Tibial artery (tissue), 4 donors: ENCODE measurements around the gene B4GALNT3.

Experiments used
- DNase-seq, 2 donors: peaks; one replicate each; pipeline ENCODE4 v3.0.0-alpha.2; 2019
- H3K27ac ChIP-seq, 2 donors: fragments of 200-600 bp; sonication (generic) in 1 of 2; 1 replicate in 1 of 2; 2 replicates in 1 of 2; pipeline ENCODE4 v1.5.1; 2018 to 2019; ENCODE audit warnings: mild to moderate bottlenecking in 1 of 2
- H3K27me3 ChIP-seq, 2 donors: fragments of 200-600 bp; sonication (generic) in 1 of 2; one replicate each; pipeline versions ENCODE4 v1.5.1 to v1.6.0; 2016 to 2019
- H3K36me3 ChIP-seq, 3 donors: fragments of 200-600 bp; sonication (generic) in 2 of 3; one replicate each; pipeline ENCODE4 v1.5.1; 2016 to 2019; ENCODE audit warnings: mild to moderate bottlenecking in 2 of 3
- H3K4me1 ChIP-seq, 4 donors: fragments of 200-600 bp; sonication (generic) in 2 of 4; 1 replicate in 3 of 4; 2 replicates in 1 of 4; pipeline ENCODE4 v1.5.1; 2016 to 2019
- H3K4me3 ChIP-seq, 2 donors: fragments of 200-600 bp; sonication (generic) in 1 of 2; 1 replicate in 1 of 2; 2 replicates in 1 of 2; pipeline ENCODE4 v1.5.1; 2018 to 2019; ENCODE audit warnings: mild to moderate bottlenecking in 2 of 2
- H3K9me3 ChIP-seq, 3 donors: fragments of 200-600 bp; sonication (generic) in 1 of 3; one replicate each; pipeline ENCODE4 v1.5.1; 2016 to 2019
- CTCF ChIP-seq, 2 experiments: fragments of 200-600 bp in 1 of 2; fragments of 450-650 bp in 1 of 2; IDR thresholded peaks; one replicate each; pipeline ENCODE4 v1.5.1; 2017 to 2019; ENCODE audit warnings: antibody characterized with exemption in 2 of 2, mild to moderate bottlenecking in 1 of 2, moderate library complexity in 1 of 2
- intact Hi-C: fragments of 100-400 bp; cut with DNase I; formaldehyde crosslinking; loops from one replicate; pipeline ENCODE4 v1.15.0; 2023; ENCODE audit warnings: low total_unique reads

Gene B4GALNT3

GRCh38 chr12:538731-539539 is 79.2 kb downstream of the B4GALNT3 start:
- no peak overlapping the region for H3K27ac ChIP-seq
- intact Hi-C loops, result no loop called here

GRCh38 chr12:539540-540310 is 80.0 kb downstream of the B4GALNT3 start:
- TF ChIP-seq CTCF (IDR thresholded peaks at IDR 0.05), result no peak
- DNase-seq, result no peak
- H3K36me3 ChIP-seq, result no peaks in the 10 kb centered on the region

More at GRCh38 chr12:538731-539539, 79.2 kb downstream of the B4GALNT3 start:
- Histone ChIP-seq H3K9me3 (no peaks in the 10 kb centered on the region), H3K4me1 (peaks cover 0 to 28% (median 20%) of the 10 kb centered on the region in 4 donors), H3K36me3 (no peaks in the 10 kb centered on the region), H3K27me3 (no peaks in the 10 kb centered on the region), H3K4me3 (no peak overlapping the region)
- TF ChIP-seq CTCF (IDR thresholded peaks at IDR 0.05), result no peak
- DNase-seq, result peak in 1 of 2 donors; percentile 74

GRCh38 chr12:541676-542324 is 82.1 kb downstream of the B4GALNT3 start:
- Histone ChIP-seq H3K9me3 (no peaks in the 10 kb centered on the region), H3K4me1 (peaks cover 0 to 31% (median 21%) of the 10 kb centered on the region in 4 donors), H3K4me3 (no peak overlapping the region), H3K27me3 (no peaks in the 10 kb centered on the region), H3K27ac (peak overlapping the region; percentile 55 to 59), H3K36me3 (no peaks in the 10 kb centered on the region)
- no peak for DNase-seq
- TF ChIP-seq CTCF (IDR thresholded peaks at IDR 0.05), result no peak
- intact Hi-C loops, result no loop called here

More at GRCh38 chr12:539540-540310, 80.0 kb downstream of the B4GALNT3 start:
- Histone ChIP-seq H3K27me3 (no peaks in the 10 kb centered on the region), H3K4me1 (peaks cover 0 to 28% (median 20%) of the 10 kb centered on the region in 4 donors), H3K9me3 (no peaks in the 10 kb centered on the region), H3K27ac (no peak overlapping the region), H3K4me3 (no peak overlapping the region)
- intact Hi-C loops, result no loop called here

- H3K36me3 ChIP-seq, result no peaks in the 10 kb centered on the region
- no peak overlapping the region for H3K4me3 ChIP-seq
- peak overlapping the region; percentile 55 to 59 for H3K27ac ChIP-seq
- H3K4me1 ChIP-seq, result peaks cover 0 to 32% (median 22%) of the 10 kb centered on the region in 4 donors
- TF ChIP-seq CTCF (IDR thresholded peaks at IDR 0.05), result no peak
- intact Hi-C loops, result no loop called here
- no peaks in the 10 kb centered on the region for H3K9me3 ChIP-seq
- DNase-seq, result no peak
- no peaks in the 10 kb centered on the region for H3K27me3 ChIP-seq
Measured at GRCh38 chr12:542395-543113, 82.8 kb downstream of the B4GALNT3 start.

GRCh38 chr12:543114-543451 is 83.3 kb downstream of the B4GALNT3 start:
- no peak overlapping the region for H3K27ac ChIP-seq
- intact Hi-C loops, result no loop called here
- H3K9me3 ChIP-seq, result no peaks in the 10 kb centered on the region
- no peak for TF ChIP-seq CTCF (IDR thresholded peaks at IDR 0.05)
- no peak for DNase-seq
- no peak overlapping the region for H3K4me3 ChIP-seq
- peaks cover 0 to 3% (median 0%) of the 10 kb centered on the region in 3 donors for H3K36me3 ChIP-seq
- H3K4me1 ChIP-seq, result peaks cover 0 to 31% (median 22%) of the 10 kb centered on the region in 4 donors
- no peaks in the 10 kb centered on the region for H3K27me3 ChIP-seq
